Gastroesophageal sphincter (tissue), 3 donors: Measurements from ENCODE around the gene RAB5IF.

ENCODE experiments used
- CTCF ChIP-seq, 4 experiments: fragments of 200-600 bp in 2 of 4; fragments of 450-650 bp in 2 of 4; sonication (generic) in 1 of 4; IDR thresholded peaks; one replicate each; pipeline ENCODE4 v1.5.1; 2017 to 2019; ENCODE audit warnings: antibody characterized with exemption in 4 of 4, mild to moderate bottlenecking in 2 of 4, moderate library complexity in 2 of 4
- EP300 ChIP-seq: sonication (generic); formaldehyde crosslinking; IDR thresholded peaks from one replicate; pipeline ENCODE4 v1.6.1; 2017; ENCODE audit warnings: antibody characterized with exemption, mild to moderate bottlenecking
- POLR2A ChIP-seq, 2 donors: fragments of 450-650 bp; IDR thresholded peaks; one replicate each; pipeline ENCODE4 v1.6.1; 2017; ENCODE audit warnings: antibody characterized with exemption in 2 of 2, mild to moderate bottlenecking in 2 of 2, moderate library complexity in 1 of 2

DNA sequence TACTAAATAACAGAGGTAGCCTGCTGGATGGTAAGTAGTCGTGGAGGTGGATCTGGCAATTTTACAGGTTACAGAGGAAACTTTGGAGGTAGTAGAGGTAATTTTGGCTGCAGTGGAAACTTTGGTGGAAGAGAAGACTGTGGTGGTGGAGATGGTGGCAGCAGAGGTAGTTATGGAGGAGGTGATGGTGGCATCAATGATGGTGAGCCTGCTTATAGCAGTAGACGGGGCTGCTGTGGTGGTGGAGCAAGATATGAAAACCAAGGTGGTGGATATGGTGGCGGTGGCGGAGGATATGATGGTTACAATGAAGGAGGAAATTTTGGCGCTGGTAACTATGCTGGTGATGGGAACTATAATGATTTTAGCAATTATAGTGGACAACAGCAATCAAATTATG lies 15.3 kb downstream of the RAB5IF start:
- TF ChIP-seq CTCF (IDR thresholded peaks at IDR 0.05) (no peak), POLR2A (IDR thresholded peaks at IDR 0.05) (no peak), EP300 (no peak)
